ENCODE data around the gene NRM. TPM values are rescaled to one million over a fixed set of nuclear protein-coding genes. Genes with fewer than 3 reads are reported as not detected.

Gene NRM
- total RNA-seq, 2 donors from 2014 or later, result 2.2 to 4.2 TPM

DNA sequence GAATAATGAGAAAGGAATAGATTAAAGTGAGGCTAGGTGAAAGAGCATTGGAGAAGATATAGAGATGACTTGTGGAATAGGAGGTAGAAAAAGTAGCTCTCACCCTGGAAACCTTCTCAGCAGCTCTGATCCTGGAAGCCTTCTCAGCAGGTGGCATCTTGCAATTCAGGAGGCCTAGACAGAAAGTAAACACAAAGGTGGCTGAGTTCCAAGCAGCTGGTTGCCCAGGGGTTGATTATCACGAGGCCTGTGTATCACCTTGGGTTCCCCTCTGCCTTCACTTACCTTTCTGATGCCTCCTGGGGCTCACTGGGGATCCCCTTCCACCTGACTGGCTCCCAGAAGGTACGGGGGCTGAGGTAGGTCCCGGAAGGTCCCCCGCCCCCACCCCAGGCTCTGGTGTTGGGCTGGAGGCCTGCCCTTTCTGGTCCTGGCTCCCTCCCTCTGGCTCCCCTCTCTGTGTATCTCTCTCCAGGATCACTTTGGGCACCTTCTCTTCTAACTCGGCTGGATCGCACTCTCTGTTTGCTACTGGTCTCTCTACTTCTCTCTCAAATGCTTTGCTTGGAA lies 16.6 kb upstream of the NRM start:
- peaks cover 60% of the 10 kb centered on the region for H3K36me3 ChIP-seq
- H3K27ac ChIP-seq, result no peak overlapping the region
- no peaks in the 10 kb centered on the region for H3K27me3 ChIP-seq
- H3K9me3 ChIP-seq, result no peaks in the 10 kb centered on the region
- peaks cover 0 to 10% of the 10 kb centered on the region in 2 donors for H3K4me1 ChIP-seq
- H3K4me3 ChIP-seq, result no peak overlapping the region
- DNase-seq (ENCODE audit: low spot score), result no peak
- TF ChIP-seq, protein P1, sequence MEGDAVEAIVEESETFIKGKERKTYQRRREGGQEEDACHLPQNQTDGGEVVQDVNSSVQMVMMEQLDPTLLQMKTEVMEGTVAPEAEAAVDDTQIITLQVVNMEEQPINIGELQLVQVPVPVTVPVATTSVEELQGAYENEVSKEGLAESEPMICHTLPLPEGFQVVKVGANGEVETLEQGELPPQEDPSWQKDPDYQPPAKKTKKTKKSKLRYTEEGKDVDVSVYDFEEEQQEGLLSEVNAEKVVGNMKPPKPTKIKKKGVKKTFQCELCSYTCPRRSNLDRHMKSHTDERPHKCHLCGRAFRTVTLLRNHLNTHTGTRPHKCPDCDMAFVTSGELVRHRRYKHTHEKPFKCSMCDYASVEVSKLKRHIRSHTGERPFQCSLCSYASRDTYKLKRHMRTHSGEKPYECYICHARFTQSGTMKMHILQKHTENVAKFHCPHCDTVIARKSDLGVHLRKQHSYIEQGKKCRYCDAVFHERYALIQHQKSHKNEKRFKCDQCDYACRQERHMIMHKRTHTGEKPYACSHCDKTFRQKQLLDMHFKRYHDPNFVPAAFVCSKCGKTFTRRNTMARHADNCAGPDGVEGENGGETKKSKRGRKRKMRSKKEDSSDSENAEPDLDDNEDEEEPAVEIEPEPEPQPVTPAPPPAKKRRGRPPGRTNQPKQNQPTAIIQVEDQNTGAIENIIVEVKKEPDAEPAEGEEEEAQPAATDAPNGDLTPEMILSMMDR (IDR thresholded peaks at IDR 0.05), result no peak

GRCh38 chr6:30705620-30706019 lies 14.8 kb upstream of the NRM start:
- Histone ChIP-seq H3K27ac (peak overlapping the region; percentile 35 to 55), H3K36me3 (peaks cover 43% of the 10 kb centered on the region), H3K4me3 (no peak overlapping the region), H3K27me3 (no peaks in the 10 kb centered on the region), H3K9me3 (no peaks in the 10 kb centered on the region), H3K4me1 (peaks cover 0 to 10% of the 10 kb centered on the region in 2 donors)
- TF ChIP-seq, protein P1 (IDR thresholded peaks at IDR 0.05), result no peak
- no peak for DNase-seq (ENCODE audit: low spot score)

GRCh38 chr6:30703821-30704220 lies 13.0 kb upstream of the NRM start:
- Histone ChIP-seq H3K27me3 (no peaks in the 10 kb centered on the region), H3K4me3 (no peak overlapping the region), H3K27ac (no peak overlapping the region), H3K9me3 (no peaks in the 10 kb centered on the region), H3K4me1 (peaks cover 0 to 15% of the 10 kb centered on the region in 2 donors), H3K36me3 (peaks cover 25% of the 10 kb centered on the region)
- TF ChIP-seq, protein P1 (IDR thresholded peaks at IDR 0.05), result no peak
- no peak for DNase-seq (ENCODE audit: low spot score)

GRCh38 chr6:30703011-30703410 lies 12.2 kb upstream of the NRM start:
- TF ChIP-seq, protein P1 (IDR thresholded peaks at IDR 0.05), result no peak
- H3K27ac ChIP-seq, result no peak overlapping the region
- no peak overlapping the region for H3K4me3 ChIP-seq
- peaks cover 20% of the 10 kb centered on the region for H3K36me3 ChIP-seq
- no peaks in the 10 kb centered on the region for H3K9me3 ChIP-seq
- DNase-seq (ENCODE audit: low spot score), result no peak
- peaks cover 0 to 15% of the 10 kb centered on the region in 2 donors for H3K4me1 ChIP-seq
- H3K27me3 ChIP-seq, result no peaks in the 10 kb centered on the region

DNA sequence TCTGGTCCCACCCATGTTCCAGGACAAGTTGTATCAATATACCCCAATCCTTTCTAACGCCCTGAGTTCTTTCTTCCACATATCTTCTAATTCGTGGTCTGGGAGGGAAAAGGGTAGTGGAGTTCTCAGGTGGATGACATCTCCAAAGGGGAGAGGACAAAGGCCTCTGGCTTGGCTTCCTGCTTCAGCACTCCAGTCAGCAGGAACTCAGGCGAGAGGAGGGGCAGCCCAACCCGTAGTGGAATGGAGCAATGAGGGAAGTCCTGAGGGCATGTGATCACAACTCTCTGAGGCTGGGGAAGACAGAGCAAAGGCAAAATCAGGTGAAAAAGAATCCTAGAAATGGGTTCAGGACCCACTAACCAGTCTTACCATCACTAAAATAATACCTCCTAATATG lies 9.6 kb upstream of the NRM start:
- Histone ChIP-seq H3K36me3 (peaks cover 12% of the 10 kb centered on the region), H3K27ac (peak overlapping the region; percentile 51 to 73), H3K4me3 (no peak overlapping the region), H3K27me3 (no peaks in the 10 kb centered on the region), H3K4me1 (peaks cover 0 to 8% of the 10 kb centered on the region in 2 donors), H3K9me3 (no peaks in the 10 kb centered on the region)
- TF ChIP-seq, protein P1 (IDR thresholded peaks at IDR 0.05), result no peak
- DNase-seq (ENCODE audit: low spot score), result no peak

- TF ChIP-seq, protein P1 (IDR thresholded peaks at IDR 0.05), result no peak
- Histone ChIP-seq H3K4me3 (no peak overlapping the region), H3K9me3 (no peaks in the 10 kb centered on the region), H3K27ac (no peak overlapping the region), H3K4me1 (peaks cover 0 to 8% of the 10 kb centered on the region in 2 donors), H3K27me3 (no peaks in the 10 kb centered on the region), H3K36me3 (no peaks in the 10 kb centered on the region)
- no peak for DNase-seq (ENCODE audit: low spot score)
These were observed 5.6 kb upstream of the NRM start for GRCh38 chr6:30696432-30696831.
